HG03460 (cell line): Measurements from ENCODE around the gene LIF.
"Not testable (repeated sequence)": the region's sequence is repeated elsewhere in the genome, so short reads cannot be mapped to it uniquely, and the experiment has no call there.

Experiments
- ATAC-seq: cut with Tn5 transposase; IDR thresholded peaks from one replicate; pipeline ENCODE4 v1.9.1; 2021; ENCODE audit not compliant: unreplicated experiment

The LIF gene

GRCh38 chr22:30245181-30245984 lies 1.2 kb downstream of the LIF start:
- ATAC-seq = no peak

- no peak for ATAC-seq
These were observed 1.9 kb downstream of the LIF start for GRCh38 chr22:30244641-30245040.

- ATAC-seq = no peak
These were observed 2.5 kb downstream of the LIF start for GRCh38 chr22:30244066-30244465.

GRCh38 chr22:30243661-30244060 lies 2.9 kb downstream of the LIF start:
- no peak for ATAC-seq

- no peak for ATAC-seq
These were observed 4.8 kb downstream of the LIF start for GRCh38 chr22:30241576-30242371.

GRCh38 chr22:30240541-30241417 lies 5.8 kb downstream of the LIF start:
- no peak for ATAC-seq

- no peak for ATAC-seq
These were observed 6.8 kb downstream of the LIF start for GRCh38 chr22:30239488-30240405.

- ATAC-seq = no peak
These were observed 7.7 kb downstream of the LIF start for GRCh38 chr22:30238661-30239487.

GRCh38 chr22:30238136-30238535 lies 8.4 kb downstream of the LIF start:
- no peak for ATAC-seq

- ATAC-seq = no peak
These were observed 9.7 kb downstream of the LIF start for GRCh38 chr22:30236875-30237274.

GRCh38 chr22:30235687-30236170 lies 10.8 kb downstream of the LIF start:
- ATAC-seq = no peak

GRCh38 chr22:30234786-30235470 lies 11.6 kb downstream of the LIF start:
- ATAC-seq = no peak

GRCh38 chr22:30234325-30234724 lies 12.2 kb downstream of the LIF start:
- ATAC-seq = not testable (repeated sequence)

- ATAC-seq = no peak
These were observed 13.0 kb downstream of the LIF start for GRCh38 chr22:30233582-30233981.

- ATAC-seq = no peak
These were observed 13.8 kb downstream of the LIF start for GRCh38 chr22:30232716-30233218.

GRCh38 chr22:30230787-30231461 lies 15.6 kb downstream of the LIF start:
- ATAC-seq = no peak

- no peak for ATAC-seq
These were observed 16.2 kb downstream of the LIF start for GRCh38 chr22:30230330-30230729.
